NCI-H748 (cell line): ENCODE data around the gene SCAMP5.

ENCODE experiments used
- DNase-seq: peaks from one replicate; lab custom pipeline; 2025; ENCODE audit not compliant: unreplicated experiment; lab: John Stamatoyannopoulos, UW

Gene SCAMP5

GRCh38 chr15:75044258-75044878 is 49.0 kb downstream of the SCAMP5 start:
- no peak for DNase-seq

- DNase-seq: no peak
Measured at GRCh38 chr15:75045332-75046015, 50.1 kb downstream of the SCAMP5 start.

DNA sequence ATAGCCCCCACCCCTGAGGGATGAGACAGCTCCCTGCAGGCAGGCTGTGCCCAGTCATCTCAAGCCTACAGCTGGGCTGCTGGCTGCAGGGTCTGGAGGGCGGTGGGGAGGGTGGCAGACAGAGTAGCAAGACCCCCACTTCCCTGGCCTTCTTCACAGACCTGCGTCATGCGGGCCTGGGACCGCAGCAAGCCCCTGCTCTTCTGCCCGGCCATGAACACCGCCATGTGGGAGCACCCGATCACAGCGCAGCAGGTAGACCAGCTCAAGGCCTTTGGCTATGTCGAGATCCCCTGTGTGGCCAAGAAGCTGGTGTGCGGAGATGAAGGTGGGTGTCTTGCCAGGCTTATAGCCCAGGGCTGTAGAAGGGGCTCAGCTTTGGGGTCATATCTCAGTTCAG is 53.0 kb downstream of the SCAMP5 start:
- no peak for DNase-seq

- DNase-seq: no peak
Measured at GRCh38 chr15:75049392-75049791, 54.0 kb downstream of the SCAMP5 start.

GRCh38 chr15:75050283-75050682 is 54.9 kb downstream of the SCAMP5 start:
- no peak for DNase-seq

GRCh38 chr15:75051191-75051608 is 55.8 kb downstream of the SCAMP5 start:
- DNase-seq: no peak

- no peak for DNase-seq
Measured at GRCh38 chr15:75051711-75052110, 56.3 kb downstream of the SCAMP5 start.

DNA sequence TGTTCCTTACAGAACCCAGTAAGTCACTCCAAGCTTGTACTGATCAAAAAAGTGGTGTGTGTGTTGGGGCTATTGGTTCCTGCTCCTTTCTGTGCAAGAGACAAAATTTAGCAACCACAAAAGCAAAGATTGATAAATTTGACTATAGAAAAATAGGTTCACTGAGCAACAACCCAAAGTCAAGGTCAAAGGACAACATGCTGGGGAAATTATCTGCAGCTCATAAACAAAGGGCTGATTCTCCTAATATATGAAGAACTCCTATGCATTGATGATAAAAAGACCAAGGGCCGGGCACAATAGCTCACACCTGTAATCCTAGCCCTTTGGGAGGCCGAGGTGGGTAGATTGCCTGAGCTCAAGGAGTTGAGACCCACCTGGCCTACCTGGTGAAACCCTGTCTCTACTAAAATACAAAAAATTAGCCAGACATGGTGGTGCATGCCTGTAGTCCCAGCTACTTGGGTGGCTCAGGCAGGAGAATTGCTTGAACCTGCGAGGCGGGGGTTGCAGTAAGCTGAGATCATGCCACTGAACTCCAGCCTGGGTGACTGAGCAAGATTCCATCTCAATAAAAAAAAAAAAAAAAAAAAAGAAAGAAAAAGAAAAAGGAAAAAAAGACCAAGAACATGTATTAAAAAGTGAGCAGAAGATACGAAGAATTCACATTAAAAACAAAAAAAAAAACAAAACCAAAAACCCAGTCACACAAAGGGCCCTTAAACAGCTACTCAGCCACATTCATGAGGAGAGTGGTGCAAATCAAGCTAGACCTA is 57.8 kb downstream of the SCAMP5 start:
- DNase-seq: no peak

DNA sequence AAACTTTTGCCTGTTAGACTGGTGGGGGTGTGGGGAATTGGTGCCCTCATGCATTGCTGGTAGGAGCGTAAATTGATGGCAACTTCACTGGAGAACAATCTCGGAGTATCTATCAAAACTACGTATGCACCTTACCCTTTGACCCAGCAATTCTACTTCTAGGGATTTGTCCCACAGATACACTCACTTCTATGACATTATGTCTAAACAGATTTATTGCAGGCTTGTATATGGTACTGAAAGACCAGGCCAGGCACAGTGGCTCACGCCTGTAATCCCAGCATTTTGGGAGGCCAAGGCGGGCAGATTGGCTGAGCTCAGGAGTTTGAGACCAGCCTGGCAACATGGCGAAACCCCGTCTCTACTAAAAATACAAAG is 58.4 kb downstream of the SCAMP5 start:
- no peak for DNase-seq

GRCh38 chr15:75054172-75054897 is 59.0 kb downstream of the SCAMP5 start:
- no peak for DNase-seq

- DNase-seq: no peak
Measured at GRCh38 chr15:75056036-75056435, 60.7 kb downstream of the SCAMP5 start.

DNA sequence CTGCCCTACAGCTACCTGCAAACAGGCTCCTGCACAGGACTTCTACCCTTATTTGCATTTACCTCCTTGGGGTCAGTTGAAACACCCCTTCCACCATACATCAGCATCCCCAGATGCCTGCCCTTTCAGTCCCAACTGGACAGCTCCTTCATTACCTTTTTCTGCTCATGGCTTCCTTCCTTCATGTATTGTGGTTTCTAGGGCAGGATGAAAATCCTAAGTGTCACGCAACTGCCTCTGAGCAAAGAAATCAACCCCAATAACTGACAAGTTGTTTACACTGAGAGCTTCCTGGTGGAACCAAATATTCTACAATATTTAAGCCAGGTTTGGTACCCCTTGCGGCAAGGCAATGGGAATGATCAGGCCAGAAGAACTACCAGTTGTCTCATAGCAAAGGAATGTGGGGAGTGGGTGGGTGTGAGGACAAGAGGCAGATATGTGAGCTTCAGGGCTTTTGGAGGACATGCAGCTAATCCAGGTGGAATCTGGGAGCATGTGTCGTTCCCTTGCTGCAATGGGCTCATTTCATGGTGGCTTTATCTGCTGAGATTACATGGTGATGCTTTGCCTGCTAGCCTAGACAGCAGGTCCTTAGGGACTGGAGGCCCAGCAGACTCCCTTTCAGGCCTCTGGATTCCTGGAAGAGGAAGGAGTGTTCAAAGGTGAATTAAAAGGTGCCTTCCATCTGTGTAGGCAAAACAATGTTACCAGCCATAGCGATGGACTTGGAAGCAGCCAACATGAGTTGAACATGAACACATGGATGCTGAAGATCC is 63.0 kb downstream of the SCAMP5 start:
- DNase-seq: no peak

GRCh38 chr15:75059607-75060006 is 64.2 kb downstream of the SCAMP5 start:
- DNase-seq: no peak

- DNase-seq: no peak
Measured at GRCh38 chr15:75061272-75061671, 65.9 kb downstream of the SCAMP5 start.

- DNase-seq: no peak
Measured at GRCh38 chr15:75062706-75063105, 67.3 kb downstream of the SCAMP5 start.

- no peak for DNase-seq
Measured at GRCh38 chr15:75063338-75063737, 68.0 kb downstream of the SCAMP5 start.

DNA sequence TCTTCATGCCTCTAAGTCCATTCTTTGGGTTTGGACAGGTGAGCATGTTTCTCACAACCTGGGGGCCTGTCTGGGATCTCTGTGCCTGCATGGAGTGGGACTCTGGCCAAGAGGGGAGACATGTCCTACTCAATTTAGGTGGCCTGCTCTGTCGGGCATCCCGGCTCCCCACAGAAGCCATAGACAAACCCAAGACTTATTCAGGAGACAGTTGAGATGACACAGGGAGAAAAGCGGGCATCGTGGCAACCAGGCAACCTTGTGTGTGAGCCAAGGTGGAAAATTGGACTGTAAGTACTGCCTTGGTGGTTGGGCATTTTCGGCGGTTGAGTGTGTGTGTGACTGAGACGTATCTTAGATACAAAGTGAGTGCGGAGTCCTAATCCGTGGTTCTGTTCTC is 68.5 kb downstream of the SCAMP5 start:
- no peak for DNase-seq

GRCh38 chr15:75064846-75065245 is 69.5 kb downstream of the SCAMP5 start:
- DNase-seq: no peak

DNA sequence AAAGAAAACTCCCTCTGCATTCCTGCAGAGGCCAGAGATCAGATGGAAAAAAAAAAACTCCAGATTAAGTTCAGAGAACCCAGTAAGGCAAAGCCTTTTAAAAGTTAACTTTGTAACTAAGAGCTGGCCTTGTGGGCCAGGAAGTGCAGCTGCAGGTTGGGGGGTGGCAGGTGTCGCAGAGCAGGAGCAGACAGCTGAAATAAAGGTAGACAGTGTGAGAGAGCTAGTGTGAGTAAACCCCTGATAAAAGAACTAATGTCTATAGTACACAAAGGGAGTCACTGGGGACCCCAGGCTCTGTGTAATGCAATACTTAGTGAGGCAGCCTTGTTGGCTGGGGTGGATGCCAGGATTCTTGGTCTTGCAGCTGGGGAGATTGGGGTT is 70.1 kb downstream of the SCAMP5 start:
- DNase-seq: no peak

- no peak for DNase-seq
Measured at GRCh38 chr15:75065851-75066509, 70.6 kb downstream of the SCAMP5 start.
